SK-N-MC (cell line): ENCODE data around the gene DNAJC9.

Experiments used
- DNase-seq: peaks from one replicate; pipeline ENCODE4 v3.0.0-alpha.2; 2011; ENCODE audit warnings: low read depth, low spot score
- H3K27ac ChIP-seq: fragments of 200-600 bp; sonication (generic); 2 replicates; pipeline ENCODE4 v1.5.1; 2016; ENCODE audit warnings: mixed run types
- H3K36me3 ChIP-seq: fragments of 200-600 bp; sonication (generic); 2 replicates; pipeline ENCODE4 v1.6.1; 2017; ENCODE audit warnings: antibody characterized with exemption, low read length, mixed read lengths; ENCODE audit not compliant: insufficient read depth
- H3K4me3 ChIP-seq: fragments of 200-600 bp; sonication (generic); 2 replicates; pipeline ENCODE4 v1.5.1; 2016
- H3K9ac ChIP-seq: fragments of 200-600 bp; sonication (generic); 2 replicates; pipeline ENCODE4 v1.8.0; 2017; ENCODE audit warnings: mixed run types, mixed read lengths; ENCODE audit not compliant: insufficient read length
- H3K9me3 ChIP-seq: fragments of 200-600 bp; sonication (generic); 2 replicates; pipeline ENCODE4 v1.6.1; 2017; ENCODE audit warnings: low read depth, mild to moderate bottlenecking, antibody characterized with exemption, low read length, moderate library complexity, mixed read lengths
- EZH2 ChIP-seq: fragments of 200-600 bp; sonication (generic); IDR thresholded peaks from one replicate; pipeline ENCODE4 v1.6.1; 2017; ENCODE audit warnings: antibody characterized with exemption
- FOXP2 ChIP-seq: optimal IDR thresholded peaks from 2 replicates; pipeline ENCODE3; 2011; ENCODE audit warnings: mild to moderate bottlenecking, moderate library complexity; ENCODE audit not compliant: insufficient read depth; ENCODE audit errors: extremely low read length, control extremely low read depth
- POLR2AphosphoS5 ChIP-seq: IDR thresholded peaks from 2 replicates; pipeline ENCODE4 v1.6.1; 2012; ENCODE audit warnings: mild to moderate bottlenecking, low read depth, low read length, borderline replicate concordance

DNAJC9 gene

GRCh38 chr10:73246646-73247508 is at the start of gene DNAJC9:
DNAJC9 (minus strand) TSS chr10:73247255; CDS start chr10:73247189, 66 bp downstream.
- H3K4me3 ChIP-seq, result peak within 1 kb of the TSS; percentile 85
- no peaks in the 10 kb centered on the region for H3K9me3 ChIP-seq
- H3K27ac ChIP-seq, result peak within 1 kb of the TSS; percentile 86
- peaks cover 47% of the 10 kb centered on the region for H3K36me3 ChIP-seq
- no peak for DNase-seq
- peak within 1 kb of the TSS; percentile 94 for H3K9ac ChIP-seq
- TF ChIP-seq POLR2AphosphoS5 (peak; percentile 86), EZH2 (no peak)

GRCh38 chr10:73293461-73293860 is 46.4 kb upstream of the DNAJC9 start:
- H3K27ac ChIP-seq, result no peak overlapping the region
- no peak overlapping the region for H3K9ac ChIP-seq
- DNase-seq, result no peak
- H3K9me3 ChIP-seq, result no peaks in the 10 kb centered on the region
- H3K36me3 ChIP-seq, result no peaks in the 10 kb centered on the region
- H3K4me3 ChIP-seq, result no peak overlapping the region
- no peak for TF ChIP-seq POLR2AphosphoS5
- no peak for TF ChIP-seq FOXP2

- no peak for DNase-seq
- Histone ChIP-seq H3K36me3 (no peaks in the 10 kb centered on the region), H3K9ac (no peak overlapping the region), H3K4me3 (no peak overlapping the region), H3K9me3 (no peaks in the 10 kb centered on the region), H3K27ac (no peak overlapping the region)
- TF ChIP-seq EZH2, result no peak
- TF ChIP-seq POLR2AphosphoS5, result no peak
- no peak for TF ChIP-seq FOXP2
Observed at GRCh38 chr10:73289958-73290357, 42.9 kb upstream of the DNAJC9 start.

- DNase-seq, result no peak
- no peaks in the 10 kb centered on the region for H3K36me3 ChIP-seq
- H3K9ac ChIP-seq, result no peak overlapping the region
- no peaks in the 10 kb centered on the region for H3K9me3 ChIP-seq
- TF ChIP-seq POLR2AphosphoS5 (no peak), FOXP2 (no peak), EZH2 (no peak)
- no peak overlapping the region for H3K27ac ChIP-seq
- H3K4me3 ChIP-seq, result no peak overlapping the region
Observed at GRCh38 chr10:73287441-73287840, 40.4 kb upstream of the DNAJC9 start.

GRCh38 chr10:73281097-73281496 is 34.0 kb upstream of the DNAJC9 start:
- TF ChIP-seq EZH2 (no peak), FOXP2 (no peak), POLR2AphosphoS5 (no peak)
- no peak for DNase-seq

GRCh38 chr10:73264423-73264822 is 17.4 kb upstream of the DNAJC9 start:
- no peak for DNase-seq
- H3K27ac ChIP-seq, result no peak overlapping the region
- H3K9ac ChIP-seq, result no peak overlapping the region
- no peak overlapping the region for H3K4me3 ChIP-seq
- TF ChIP-seq EZH2 (no peak), FOXP2 (no peak), POLR2AphosphoS5 (no peak)
- no peaks in the 10 kb centered on the region for H3K36me3 ChIP-seq
- H3K9me3 ChIP-seq, result no peaks in the 10 kb centered on the region

More at GRCh38 chr10:73281097-73281496, 34.0 kb upstream of the DNAJC9 start:
- Histone ChIP-seq H3K9ac (no peak overlapping the region), H3K27ac (no peak overlapping the region), H3K9me3 (no peaks in the 10 kb centered on the region), H3K4me3 (no peak overlapping the region), H3K36me3 (no peaks in the 10 kb centered on the region)

- no peak for DNase-seq
- Histone ChIP-seq H3K27ac (no peak overlapping the region), H3K9ac (no peak overlapping the region)
Observed at GRCh38 chr10:73263693-73264347, 16.8 kb upstream of the DNAJC9 start.

GRCh38 chr10:73262880-73263555 is 16.0 kb upstream of the DNAJC9 start:
- no peaks in the 10 kb centered on the region for H3K9me3 ChIP-seq

More at GRCh38 chr10:73263693-73264347, 16.8 kb upstream of the DNAJC9 start:
- no peaks in the 10 kb centered on the region for H3K36me3 ChIP-seq
- no peak overlapping the region for H3K4me3 ChIP-seq
- no peaks in the 10 kb centered on the region for H3K9me3 ChIP-seq
- TF ChIP-seq EZH2 (no peak), FOXP2 (no peak), POLR2AphosphoS5 (no peak)

More at GRCh38 chr10:73262880-73263555, 16.0 kb upstream of the DNAJC9 start:
- no peak for DNase-seq
- TF ChIP-seq FOXP2 (no peak), EZH2 (no peak), POLR2AphosphoS5 (no peak)
- H3K9ac ChIP-seq, result no peak overlapping the region
- no peaks in the 10 kb centered on the region for H3K36me3 ChIP-seq
- H3K4me3 ChIP-seq, result no peak overlapping the region
- H3K27ac ChIP-seq, result no peak overlapping the region
